PC-9 (cell line): ENCODE measurements around the gene MRPL32.

Source experiments
- CTCF ChIP-seq: fragments of 200-600 bp; sonication (generic); conservative IDR thresholded peaks from 2 replicates; pipeline ENCODE4 v1.6.1; 2017; ENCODE audit warnings: mixed run types, antibody characterized with exemption, mild to moderate bottlenecking, moderate library complexity
- EZH2 ChIP-seq: fragments of 200-600 bp; sonication (generic); IDR thresholded peaks from 2 replicates; pipeline ENCODE4 v1.8.0; 2017; ENCODE audit warnings: antibody characterized with exemption, low read depth

GRCh38 chr7:42928754-42929153 is 3.4 kb upstream of the MRPL32 start:
- TF ChIP-seq CTCF (no peak), EZH2 (no peak)
